Pancreas (tissue), 10 donors: ENCODE results near the gene C6orf136. TPM values are rescaled to one million over a fixed set of nuclear protein-coding genes. Genes with fewer than 3 reads are reported as not detected.
"Not testable (repeated sequence)": the region's sequence is repeated elsewhere in the genome, so short reads cannot be mapped to it uniquely, and the experiment has no call there.

Experiments used
- ATAC-seq, 4 donors: fragments of 200-7000 bp; cut with Tn5 transposase; one replicate each; pipeline versions ENCODE4 v1.8.0 to v1.9.1; 2020; ENCODE audit warnings: mild to moderate bottlenecking in 4 of 4, moderate library complexity in 4 of 4
- DNase-seq, 6 donors: peaks; one replicate each; pipeline ENCODE4 v3.0.0-alpha.2; 2020
- FAIRE-seq: peaks from 2 replicates; lab custom pipeline; 2012; peaks lifted over from hg19 to GRCh38; lab: Jason Lieb, UNC
- H3K27ac ChIP-seq, 4 donors: fragments of 200-600 bp; sonication (generic); 1 replicate in 3 of 4; 2 replicates in 1 of 4; pipeline versions ENCODE4 v1.5.0 to v1.8.0; 2020
- H3K27me3 ChIP-seq, 4 donors: fragments of 200-600 bp; one replicate each; pipeline ENCODE4 v1.8.0; 2021
- H3K36me3 ChIP-seq, 3 donors: fragments of 200-600 bp; sonication (generic) in 1 of 3; one replicate each; pipeline versions ENCODE4 v1.5.0 to v1.8.0; 2020 to 2021
- H3K4me1 ChIP-seq, 3 donors: fragments of 200-600 bp; one replicate each; pipeline ENCODE4 v1.8.0; 2021
- H3K4me3 ChIP-seq, 4 donors: fragments of 200-600 bp; sonication (generic) in 2 of 4; one replicate each; pipeline versions ENCODE4 v1.5.0 to v1.8.0; 2020 to 2021
- H3K9me3 ChIP-seq, 4 donors: fragments of 200-600 bp; one replicate each; pipeline ENCODE4 v1.8.0; 2021
- CTCF ChIP-seq, 4 donors: fragments of 200-600 bp; sonication (generic) in 3 of 4; IDR thresholded peaks; one replicate each; pipeline versions ENCODE4 v1.5.0 to v1.8.0; 2021; ENCODE audit warnings: antibody characterized with exemption in 4 of 4
- WGBS, 2 donors: extraction: QIAGEN DNeasy Blood & Tissue Kit; methylation state at CpG; one replicate each; pipeline ENCODE4 v1.1.7; 2013; 5-methylcytosine and 5-hydroxymethylcytosine counted together
- intact Hi-C, 3 donors: fragments of 100-400 bp; cut with DNase I; formaldehyde crosslinking; loops; one replicate each; pipeline versions ENCODE4 v1.11.1 to v1.14.2; 2022
- polyA plus RNA-seq, 2 donors: library from polyadenylated mRNA; stranded (reverse); fragments of 200-250 nt; gene quantifications; one replicate each; pipeline ENCODE4 v1.2.3, GENCODE V29; 2013
- total RNA-seq, 6 donors: library from RNA; stranded (reverse); fragmentation: NEBNext Ultra II Directional in 4 of 6; extraction: Animal tissue kit (Norgen Biotek cat#: 25700) in 4 of 6; gene quantifications; one replicate each; pipeline versions ENCODE4 v1.2.1 to v1.2.4, GENCODE V29; 2021 to 2023
- donor health status: healthy with polysubstance abuse.
- donor health status: DM: no; HTN: no; CAD: no; lungs with moderate emphysema.
- donor health status: DM: no; HTN: no; CAD: no.
- donor health status: control.
- donor health status: control.
- donor health status: Bipolar disorder and iron deficiency.
- donor health status: DM: yes; HTN: yes; CAD: no.
- donor health status: DM: no; HTN: no; CAD: no.
- donor health status: DM: no; HTN: no; CAD: no.
- donor health status: DM: yes; HTN: yes; CAD: no.

The C6orf136 gene, protein sequence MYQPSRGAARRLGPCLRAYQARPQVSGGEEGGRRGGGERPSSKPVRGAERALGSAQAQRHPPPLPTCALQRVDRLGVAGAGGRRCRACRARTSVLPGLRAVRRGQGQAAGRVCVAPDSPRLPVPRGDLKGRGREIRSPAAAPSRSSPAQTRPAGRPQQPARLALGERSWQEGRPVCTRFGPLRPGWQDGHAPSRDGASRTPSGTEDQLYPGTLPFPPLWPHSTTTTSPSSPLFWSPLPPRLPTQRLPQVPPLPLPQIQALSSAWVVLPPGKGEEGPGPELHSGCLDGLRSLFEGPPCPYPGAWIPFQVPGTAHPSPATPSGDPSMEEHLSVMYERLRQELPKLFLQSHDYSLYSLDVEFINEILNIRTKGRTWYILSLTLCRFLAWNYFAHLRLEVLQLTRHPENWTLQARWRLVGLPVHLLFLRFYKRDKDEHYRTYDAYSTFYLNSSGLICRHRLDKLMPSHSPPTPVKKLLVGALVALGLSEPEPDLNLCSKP
- total RNA-seq (10 to 100 TPM in 3 of 6 donors, 1 to 10 TPM in 3; 7.9 to 12.9 (median 9.9) TPM), polyA plus RNA-seq (10 to 100 TPM; 33.9 to 57.1 TPM)

DNA sequence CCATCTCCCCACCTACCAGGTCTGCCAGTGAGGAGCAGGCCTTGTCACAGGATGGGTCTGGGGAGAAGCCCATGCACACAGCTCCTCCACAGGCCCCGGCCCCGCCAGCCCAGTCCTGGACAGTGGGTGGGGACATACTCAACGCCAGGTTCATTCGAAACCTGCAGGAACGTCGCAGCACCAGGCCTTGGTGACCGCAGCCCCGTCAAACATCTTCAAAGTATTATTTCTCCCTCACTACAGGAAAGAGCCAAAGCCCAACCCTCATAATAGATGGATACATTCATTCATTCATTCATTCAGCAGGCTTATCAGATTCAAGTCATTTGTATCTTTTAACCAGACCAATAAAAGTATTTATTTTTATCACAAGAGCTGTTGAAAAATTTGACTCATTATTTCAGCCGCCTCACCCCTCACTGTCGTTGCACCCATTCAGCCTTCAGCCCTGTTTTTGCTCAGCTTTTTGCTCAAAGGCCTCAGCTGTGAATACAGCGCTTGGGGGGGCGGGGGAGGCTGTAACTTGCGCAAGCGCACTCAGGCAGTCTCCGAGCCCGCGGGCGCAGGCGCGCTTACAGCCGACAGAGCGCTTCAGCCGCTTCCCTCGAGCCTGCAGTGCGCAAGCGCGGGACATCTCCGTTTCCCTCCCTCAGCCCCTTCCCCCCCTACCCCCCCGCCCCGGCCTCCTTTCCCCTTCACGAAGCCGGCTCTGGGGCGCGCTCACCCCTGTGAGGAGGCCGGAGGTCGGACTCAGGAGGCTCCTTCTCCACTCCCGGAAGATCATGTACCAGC, at the start of gene C6orf136:
Gene C6orf136, plus strand, starts transcription at position 684 of the 792 bp plus-strand sequence. Its CDS starts 99 bp downstream, at position 783.
- TF ChIP-seq CTCF (IDR thresholded peaks at IDR 0.05): no peak
- H3K4me3 ChIP-seq: peak within 1 kb of the TSS; percentile 71 to 90 (median 85)
- no peaks in the 10 kb centered on the region for H3K9me3 ChIP-seq
- WGBS, 2 donors: 4 to 5% methylated on average over 37 of the region's 37 CpGs
- no peaks in the 10 kb centered on the region for H3K27me3 ChIP-seq
- intact Hi-C loops: no loop called here
- FAIRE-seq: no peak
- H3K4me1 ChIP-seq: peaks cover 0 to 9% (median 0%) of the 10 kb centered on the region in 3 donors
- peak; percentile 87 to 96 (median 90) for ATAC-seq
- H3K36me3 ChIP-seq: peaks cover 0 to 9% (median 0%) of the 10 kb centered on the region in 3 donors
- H3K27ac ChIP-seq: peak within 1 kb of the TSS; percentile 83 to 89 (median 85)
- DNase-seq: peak; percentile 90 to 98 (median 92)

- peak; percentile 44 to 82 (median 68) for TF ChIP-seq CTCF (IDR thresholded peaks at IDR 0.05)
- intact Hi-C loops, H3K27me3 ChIP-seq, H3K4me3 ChIP-seq, H3K4me1 ChIP-seq, FAIRE-seq, H3K27ac ChIP-seq, H3K9me3 ChIP-seq: not testable (repeated sequence)
- ATAC-seq (peak; percentile 71 to 90 (median 84)), DNase-seq (peak in 5 of 6 donors; percentile 64 to 85 (median 80))
- H3K36me3 ChIP-seq: peaks cover 3 to 23% (median 21%) of the 10 kb centered on the region in 3 donors
- WGBS, 2 donors: 67 to 74% methylated on average over 14 to 15 of the region's 15 CpGs
These were observed 49.4 kb upstream of the C6orf136 start for GRCh38 chr6:30597315-30598144.

- H3K27me3 ChIP-seq: no peaks in the 10 kb centered on the region
- intact Hi-C loops: no loop called here
- no peak for TF ChIP-seq CTCF (IDR thresholded peaks at IDR 0.05)
- FAIRE-seq (no peak), ATAC-seq (peak in 2 of 4 donors; percentile 10 to 15), DNase-seq (no peak)
- no peaks in the 10 kb centered on the region for H3K4me1 ChIP-seq
- H3K36me3 ChIP-seq: peaks cover 19 to 38% (median 32%) of the 10 kb centered on the region in 3 donors
- no peak overlapping the region for H3K27ac ChIP-seq
- 65 to 68% methylated on average over 12 of the region's 12 CpGs for WGBS, 2 donors
- no peak overlapping the region for H3K4me3 ChIP-seq
- H3K9me3 ChIP-seq: no peaks in the 10 kb centered on the region
These were observed 47.9 kb upstream of the C6orf136 start for GRCh38 chr6:30598912-30599624.
